Activated CD8-positive, alpha-beta memory T cell treated with anti-CD3 and anti-CD28 coated beads, Interleukin-2, amount 50 U/mL, for 48 hours (primary cell): ENCODE results near the gene STRBP.

Experiments used
- DNase-seq: peaks from one replicate; pipeline ENCODE4 v3.0.0-alpha.2; 2020

Gene STRBP

GRCh38 chr9:123121457-123121856 lies 146.9 kb downstream of the STRBP start:
- DNase-seq = no peak

- DNase-seq = no peak
Observed at GRCh38 chr9:123120953-123121352, 147.4 kb downstream of the STRBP start.

DNA sequence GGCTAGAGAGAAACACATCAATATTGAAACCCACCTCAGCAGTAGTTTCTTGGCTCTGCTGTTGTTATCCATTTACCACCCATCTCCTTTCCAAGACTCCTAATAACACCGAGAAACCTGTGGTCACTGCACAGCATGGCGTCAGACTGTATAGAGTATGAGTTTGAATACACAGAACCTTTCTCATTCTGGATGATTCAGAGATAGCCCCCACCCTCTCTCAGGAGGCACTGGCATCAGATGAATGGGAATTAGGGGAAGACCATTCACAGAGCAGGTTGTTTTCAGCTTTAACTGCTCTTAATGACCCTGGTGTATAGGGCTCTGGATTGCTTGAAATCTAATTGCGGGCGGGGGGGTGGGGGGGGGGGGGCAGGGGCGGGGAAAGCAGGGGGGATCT lies 148.3 kb downstream of the STRBP start:
- DNase-seq = no peak

DNA sequence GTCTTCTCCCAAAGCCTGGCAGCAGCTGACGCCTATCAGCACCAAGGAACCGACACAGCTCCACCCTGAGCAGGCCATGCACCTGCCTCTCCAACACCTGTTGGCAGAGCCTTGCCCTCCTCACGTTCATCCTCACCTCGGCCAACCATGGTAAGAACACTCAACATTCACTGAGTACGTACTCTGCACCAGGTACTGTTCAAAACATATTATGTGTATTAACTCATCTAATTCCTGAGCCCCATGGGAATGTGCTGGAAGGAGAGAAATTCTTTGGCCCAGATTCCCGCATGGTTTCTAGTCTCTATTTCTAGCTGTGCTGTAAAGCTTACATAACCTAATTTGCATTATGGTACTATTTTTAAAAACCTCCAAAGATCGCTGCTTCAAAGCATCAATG lies 148.8 kb downstream of the STRBP start:
- DNase-seq = no peak

DNA sequence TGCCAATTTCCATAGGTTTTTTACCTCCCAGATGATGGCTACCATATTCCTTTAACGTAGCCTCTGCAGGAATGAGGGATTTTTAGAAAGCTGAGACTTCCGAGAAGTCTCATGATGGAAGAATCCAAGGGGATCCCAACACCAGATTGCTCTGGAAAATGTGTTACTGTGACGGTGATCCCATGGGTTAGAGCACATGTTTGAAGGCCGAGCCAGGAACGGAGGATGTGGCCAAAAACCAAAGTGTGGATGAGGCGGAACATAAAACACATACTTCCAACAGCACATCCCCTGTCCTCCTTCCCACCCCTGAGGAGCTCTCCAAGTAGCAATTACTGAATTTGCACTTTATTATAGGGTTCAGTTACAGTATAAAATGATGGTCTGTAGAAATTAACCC lies 152.3 kb downstream of the STRBP start:
- no peak for DNase-seq

DNA sequence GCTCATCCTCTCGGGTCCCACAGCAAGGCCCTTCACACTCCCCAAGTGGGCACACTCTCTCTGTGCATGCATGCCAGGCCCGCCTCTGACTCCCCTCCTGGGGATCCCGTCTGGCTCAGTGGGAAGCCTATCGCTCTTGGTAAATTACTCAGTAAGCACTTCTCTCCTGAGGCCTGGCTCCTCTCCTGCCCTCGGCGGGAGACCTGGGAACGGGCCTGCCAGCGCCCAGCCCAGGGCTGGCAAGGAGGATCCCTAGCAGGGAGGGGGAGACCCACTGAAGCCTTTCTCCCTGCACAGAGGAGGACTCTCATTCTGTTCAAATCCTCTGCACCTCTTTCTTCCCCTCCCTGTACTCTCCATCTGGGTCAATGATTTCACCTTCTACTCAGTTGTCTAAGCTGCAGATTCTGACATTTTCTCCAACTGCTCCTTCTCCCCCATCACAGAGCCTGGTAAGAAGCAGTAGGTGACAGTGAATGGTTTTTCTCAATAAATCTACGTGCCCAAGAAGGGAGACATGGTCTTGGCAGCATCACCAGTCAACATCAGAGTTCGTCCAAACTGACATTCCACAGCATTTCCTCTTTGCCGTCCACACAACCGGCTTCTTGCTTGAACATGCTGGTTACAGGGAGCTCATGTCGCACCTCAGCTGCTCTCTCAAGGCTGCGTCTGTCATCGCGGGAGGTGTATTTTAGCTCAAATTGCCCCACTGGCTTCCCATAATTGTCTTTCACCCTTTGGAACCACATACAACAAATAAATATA lies 153.1 kb downstream of the STRBP start:
- no peak for DNase-seq

GRCh38 chr9:123113185-123113584 lies 155.2 kb downstream of the STRBP start:
- DNase-seq = no peak

DNA sequence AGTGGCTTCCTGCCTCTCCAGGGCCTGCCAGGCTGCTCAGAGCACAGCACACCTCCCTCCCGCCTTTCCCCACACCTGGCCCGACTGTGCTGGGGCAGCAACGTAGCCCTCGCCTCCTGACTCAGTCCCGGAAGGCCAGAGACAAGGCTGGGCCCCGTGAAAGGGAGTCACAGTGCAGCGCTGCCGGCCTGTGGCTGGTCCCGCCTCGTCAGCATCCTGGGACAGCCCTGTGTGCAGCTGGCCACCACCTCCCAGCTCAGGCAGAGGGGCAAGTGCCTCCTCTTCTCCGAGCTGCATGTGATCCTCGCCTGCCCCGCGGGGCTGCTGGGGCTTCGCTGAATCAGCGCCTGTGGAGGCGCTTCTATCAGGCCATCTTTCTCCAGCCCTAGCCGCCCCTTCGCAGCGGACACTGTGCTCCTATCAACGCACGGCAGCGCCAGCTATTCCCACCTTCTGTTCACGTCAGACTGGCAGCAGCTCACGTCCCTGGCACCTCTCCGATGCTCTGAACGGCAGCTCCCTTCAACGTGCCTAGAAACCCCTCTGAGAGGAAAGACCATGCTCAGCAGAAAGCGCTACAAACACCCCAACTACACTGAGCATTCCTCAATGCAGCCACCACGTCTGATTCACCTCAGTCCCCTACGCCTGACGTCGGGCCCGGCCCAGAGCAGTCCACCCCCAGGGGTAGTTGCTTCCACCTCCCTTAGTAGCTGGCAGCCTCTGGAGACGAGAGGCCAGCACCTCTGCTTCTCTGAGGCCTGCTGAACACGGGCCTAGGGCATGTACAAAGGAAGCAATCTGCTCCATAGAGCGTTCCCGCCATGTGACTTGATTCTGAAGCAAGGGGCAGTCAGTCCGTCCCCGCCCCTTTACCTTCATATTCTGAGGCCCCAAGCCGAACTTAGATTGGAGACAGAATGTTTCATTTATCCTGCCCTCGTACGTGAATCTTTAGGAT lies 156.1 kb downstream of the STRBP start:
- no peak for DNase-seq

- DNase-seq = no peak
Observed at GRCh38 chr9:123111427-123112014, 156.9 kb downstream of the STRBP start.

DNA sequence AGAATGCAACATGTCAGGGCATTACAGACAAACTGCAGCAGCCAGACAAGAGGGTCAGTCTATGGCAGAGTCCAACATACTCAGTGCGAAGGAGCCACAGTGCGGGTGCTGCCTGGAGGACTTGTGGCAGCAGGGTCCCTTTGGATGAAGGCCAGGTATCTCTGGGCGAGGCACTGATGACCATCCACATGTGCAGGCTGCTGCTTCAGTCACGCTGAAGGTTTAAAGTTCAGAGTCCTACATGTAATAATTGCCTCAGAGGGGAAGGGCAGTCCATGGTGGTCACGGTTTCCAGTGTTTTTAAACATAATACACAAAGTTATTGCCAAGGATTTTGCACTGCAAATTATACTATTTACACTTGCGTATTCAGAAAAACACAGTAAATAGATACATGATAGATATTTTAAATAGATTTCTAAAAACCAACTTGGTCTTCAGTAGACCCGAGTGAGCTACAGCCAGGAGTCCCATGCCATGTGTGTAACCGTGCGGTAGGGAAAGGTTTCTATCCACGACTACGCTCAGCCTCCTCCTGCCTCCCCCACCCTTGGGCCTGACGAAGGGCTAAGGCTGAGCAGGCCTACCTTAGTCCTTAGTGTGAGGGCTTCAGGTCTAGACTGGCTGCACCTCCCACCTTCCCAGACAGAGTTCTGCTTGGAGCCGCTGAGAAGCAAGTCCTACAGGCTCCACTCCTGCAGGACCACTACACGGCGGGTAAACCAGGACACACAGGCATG lies 158.7 kb downstream of the STRBP start:
- no peak for DNase-seq

DNA sequence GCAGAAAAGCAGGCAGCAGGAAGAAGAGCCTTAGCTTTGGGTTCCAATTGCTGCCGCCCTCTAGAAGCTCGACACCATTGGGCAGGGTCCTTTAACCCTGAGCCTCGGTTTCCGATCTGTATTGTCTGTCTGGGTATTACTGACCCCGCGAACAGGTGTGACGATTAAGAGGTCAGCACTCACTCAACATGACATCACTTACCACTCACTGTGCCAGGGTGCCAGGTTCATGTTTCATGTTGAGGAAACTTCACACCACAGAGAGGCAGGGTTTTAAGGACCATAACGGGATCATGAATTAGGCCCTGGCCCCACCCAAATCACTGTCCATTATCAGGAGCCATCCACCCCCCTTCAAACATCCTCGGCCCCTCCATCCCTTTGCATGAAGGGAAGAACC lies 159.4 kb downstream of the STRBP start:
- no peak for DNase-seq

DNA sequence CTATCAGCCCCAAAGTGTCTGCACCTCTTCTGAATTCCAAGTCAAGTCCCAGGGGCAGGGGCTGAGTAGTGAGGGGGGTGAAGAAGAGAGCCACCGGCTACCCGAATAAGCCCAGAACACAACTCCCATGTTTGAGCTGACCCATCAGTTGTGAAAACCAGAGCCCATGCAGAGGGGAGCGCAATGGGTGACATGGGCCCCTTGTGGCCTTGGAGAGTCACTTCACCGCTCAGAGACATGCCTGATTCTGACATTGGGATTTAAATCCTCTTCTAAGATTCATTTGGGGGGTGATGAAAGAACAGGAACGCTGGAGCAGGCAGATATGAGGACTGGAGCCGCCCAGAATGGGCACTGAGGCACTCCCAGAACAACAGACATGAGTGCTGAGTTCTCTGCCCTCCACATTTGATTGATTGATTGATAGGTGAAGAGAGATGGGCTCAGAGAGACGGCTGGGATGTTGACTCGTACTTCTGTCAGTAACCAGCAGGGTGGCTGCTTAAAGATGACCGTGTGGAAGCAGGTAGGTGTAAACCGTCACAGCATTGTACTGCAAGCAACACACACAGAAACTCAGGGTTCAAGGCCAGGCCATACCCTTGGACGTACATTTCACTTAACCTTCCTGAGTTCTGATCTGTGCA lies 160.6 kb downstream of the STRBP start:
- DNase-seq = no peak

- no peak for DNase-seq
Observed at GRCh38 chr9:123105490-123105889, 162.9 kb downstream of the STRBP start.

GRCh38 chr9:123104807-123105206 lies 163.6 kb downstream of the STRBP start:
- no peak for DNase-seq

GRCh38 chr9:123102375-123103113 lies 165.8 kb downstream of the STRBP start:
- DNase-seq = no peak

DNA sequence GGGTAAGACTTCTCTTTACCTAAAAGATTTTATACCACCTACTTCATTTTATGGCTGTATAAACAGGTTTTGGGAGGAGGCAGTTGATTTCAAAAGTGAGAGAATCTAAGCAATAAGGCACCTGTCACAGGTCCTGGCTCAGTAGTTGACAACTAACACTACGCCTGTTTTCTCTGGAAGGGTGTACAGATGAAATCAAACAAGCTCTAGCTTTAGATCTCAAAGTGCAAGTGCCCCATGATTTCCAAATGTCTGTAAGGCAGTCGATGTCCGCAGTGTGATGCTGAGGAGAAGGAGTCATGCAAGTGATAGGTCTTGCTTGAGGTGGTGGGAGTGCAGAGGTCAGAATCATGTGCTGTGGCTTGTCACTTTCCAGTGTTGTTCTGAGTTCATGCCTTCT lies 168.8 kb downstream of the STRBP start:
- no peak for DNase-seq

DNA sequence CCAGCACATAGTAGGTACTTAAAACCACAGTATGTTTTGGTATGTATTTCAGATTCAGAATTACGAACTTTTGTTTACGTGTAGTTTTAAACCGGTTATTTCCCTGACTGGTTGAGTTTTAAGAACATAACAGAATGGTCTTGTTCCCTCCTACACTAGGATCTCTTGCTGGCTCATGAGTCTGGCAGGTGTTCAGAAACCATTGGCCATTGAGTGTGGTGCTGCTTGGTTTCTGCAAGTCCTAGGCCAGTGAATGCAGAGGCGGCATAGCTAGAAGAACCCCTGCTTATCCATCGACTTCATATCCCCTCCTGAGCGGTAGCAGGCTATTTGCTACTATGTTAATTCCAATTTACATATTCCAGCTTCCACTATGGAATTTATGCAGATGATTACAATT lies 169.3 kb downstream of the STRBP start:
- no peak for DNase-seq

DNA sequence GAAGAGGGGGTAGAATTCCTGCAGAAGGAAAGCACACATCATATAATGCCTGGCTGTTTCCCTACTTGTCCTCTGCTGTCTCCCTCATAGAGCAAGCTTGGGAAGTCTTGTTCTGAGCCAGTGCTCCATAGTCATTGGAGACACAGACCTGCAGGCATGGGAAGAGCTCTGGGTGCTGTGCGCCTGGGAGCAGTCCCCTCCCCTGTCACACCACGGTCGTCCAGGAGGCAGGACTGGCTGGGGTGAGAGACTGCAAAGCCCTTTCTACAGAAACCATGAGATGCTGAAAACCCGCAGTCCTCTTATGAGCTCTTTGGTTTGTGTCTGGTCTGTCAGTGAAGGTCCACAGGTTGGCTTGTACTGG lies 170.3 kb downstream of the STRBP start:
- no peak for DNase-seq

- no peak for DNase-seq
Observed at GRCh38 chr9:123097430-123098095, 170.8 kb downstream of the STRBP start.

DNA sequence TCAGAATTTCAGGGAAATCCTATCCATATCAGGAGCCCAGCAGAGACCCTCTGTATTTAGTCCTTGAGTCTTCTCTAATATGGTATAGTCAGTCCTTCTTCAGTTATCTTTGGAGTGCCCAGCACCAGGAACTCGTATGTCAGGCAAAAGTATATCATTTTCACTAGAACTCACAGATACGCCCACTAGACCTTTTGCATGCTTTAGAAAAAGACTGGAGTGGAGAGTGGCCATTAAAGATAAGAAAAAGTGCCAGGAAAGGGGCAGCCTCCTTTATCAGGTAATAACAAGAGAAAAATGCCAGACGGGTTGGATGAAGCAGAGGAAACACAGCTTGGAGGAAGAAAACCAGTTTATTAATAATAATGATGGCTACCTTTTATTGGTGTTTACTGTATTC lies 171.4 kb downstream of the STRBP start:
- no peak for DNase-seq

DNA sequence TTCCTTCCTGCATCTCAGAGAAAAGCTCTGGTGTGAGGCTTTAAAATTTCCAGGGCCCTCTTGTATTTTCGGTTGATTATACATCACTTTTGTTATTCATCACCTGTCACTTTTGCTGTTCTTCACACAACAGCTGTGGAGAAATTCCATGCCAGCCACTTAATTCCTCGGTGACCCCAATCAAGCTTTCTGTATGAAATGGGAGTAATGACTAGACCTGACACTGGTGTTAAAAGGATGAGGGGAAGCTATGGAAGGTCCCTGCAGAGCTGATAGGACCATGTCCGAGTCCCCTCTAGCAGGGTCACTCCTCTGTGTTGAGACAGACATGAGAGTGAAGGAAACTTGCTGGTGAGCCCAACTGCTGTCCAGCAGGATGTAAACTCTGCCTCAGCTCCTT lies 175.2 kb downstream of the STRBP start:
- no peak for DNase-seq
